Naive thymus-derived CD4-positive, alpha-beta T cell (primary cell): ENCODE results near the gene GGCT. TPM values are rescaled to one million over a fixed set of nuclear protein-coding genes. Genes with fewer than 3 reads are reported as not detected.

Experiments used
- ATAC-seq: fragments of 150-1000 bp; cut with Tn5 transposase; 2 replicates; pipeline ENCODE4 v1.10.0; 2021; ENCODE audit warnings: mild to moderate bottlenecking, moderate library complexity
- CTCF ChIA-PET: fragments of 350-600 bp; sonication (Branson Sonifier 250); formaldehyde crosslinking; loops from one replicate; lab custom pipeline; 2021; ENCODE audit warnings: antibody characterized with exemption; lab: Charles Lee
- POLR2A ChIA-PET: fragments of 350-600 bp; sonication (Branson Sonifier 250); formaldehyde crosslinking; loops from one replicate; lab custom pipeline; 2021; ENCODE audit warnings: antibody characterized with exemption, inconsistent platforms; lab: Charles Lee
- DNase-seq, 9 donors: peaks; one replicate each; pipeline versions ENCODE4 v3.0.0 to v3.0.0-alpha.2; 2020 to 2022; ENCODE audit warnings: mixed read lengths in 1 of 9
- H3K27ac ChIP-seq: one replicate; pipeline ENCODE4 v1.7.0; 2013; ENCODE audit warnings: mild to moderate bottlenecking, low read depth, low read length, moderate library complexity
- H3K27me3 ChIP-seq, 2 donors: one replicate each; pipeline ENCODE4 v1.7.0; 2013; ENCODE audit warnings: low read length in 2 of 2, mild to moderate bottlenecking in 2 of 2, moderate library complexity in 2 of 2; ENCODE audit not compliant: control insufficient read depth in 2 of 2, insufficient read depth in 2 of 2
- H3K36me3 ChIP-seq, 3 experiments: 1 replicate in 2 of 3; 2 replicates in 1 of 3; pipeline ENCODE4 v1.7.0; 2013; ENCODE audit warnings: low read length in 3 of 3, mild to moderate bottlenecking in 3 of 3, moderate library complexity in 1 of 3; ENCODE audit not compliant: insufficient read depth in 3 of 3, control insufficient read depth in 2 of 3
- H3K4me1 ChIP-seq, 2 donors: one replicate each; pipeline ENCODE4 v1.7.0; 2013; ENCODE audit warnings: low read length in 2 of 2, mild to moderate bottlenecking in 2 of 2, moderate library complexity in 1 of 2; ENCODE audit not compliant: control insufficient read depth in 2 of 2, insufficient read depth in 2 of 2
- H3K4me3 ChIP-seq: 2 replicates; pipeline ENCODE4 v1.7.0; 2013; ENCODE audit warnings: mild to moderate bottlenecking, low read length
- H3K9me3 ChIP-seq, 3 experiments: 1 replicate in 2 of 3; 2 replicates in 1 of 3; pipeline ENCODE4 v1.7.0; 2013; ENCODE audit warnings: low read length in 3 of 3; ENCODE audit not compliant: control insufficient read depth in 2 of 3
- H3K27ac Mint-ChIP-seq, 9 donors: one replicate each; pipeline ENCODE4 v1.8.0; 2020 to 2022; ENCODE audit warnings: mixed read lengths in 9 of 9, mild to moderate bottlenecking in 8 of 9, moderate library complexity in 5 of 9, inconsistent platforms in 2 of 9
- H3K27me3 Mint-ChIP-seq, 5 donors: one replicate each; pipeline ENCODE4 v1.8.0; 2021 to 2022; ENCODE audit warnings: mixed read lengths in 5 of 5, mild to moderate bottlenecking in 1 of 5
- H3K36me3 Mint-ChIP-seq, 5 donors: one replicate each; pipeline ENCODE4 v1.8.0; 2020 to 2022; ENCODE audit warnings: mixed read lengths in 5 of 5, mild to moderate bottlenecking in 3 of 5, inconsistent platforms in 1 of 5
- H3K4me1 Mint-ChIP-seq, 7 donors: one replicate each; pipeline ENCODE4 v1.8.0; 2020 to 2022; ENCODE audit warnings: mixed read lengths in 7 of 7, mild to moderate bottlenecking in 3 of 7, inconsistent platforms in 1 of 7
- H3K4me3 Mint-ChIP-seq, 10 donors: one replicate each; pipeline ENCODE4 v1.8.0; 2020 to 2022; ENCODE audit warnings: mild to moderate bottlenecking in 10 of 10, mixed read lengths in 10 of 10, moderate library complexity in 6 of 10, inconsistent platforms in 2 of 10
- H3K9me3 Mint-ChIP-seq, 11 donors: one replicate each; pipeline ENCODE4 v1.8.0; 2020 to 2022; ENCODE audit warnings: mixed read lengths in 11 of 11, mild to moderate bottlenecking in 4 of 11, inconsistent platforms in 1 of 11, moderate library complexity in 1 of 11
- intact Hi-C, 2 donors: fragments of 100-400 bp; cut with micrococcal nuclease; formaldehyde crosslinking; loops; one replicate each; pipeline ENCODE4 v1.15.1; 2023
- polyA plus RNA-seq, 2 donors: library from polyadenylated mRNA; unstranded; fragments of 300-500 nt; fragmentation: Illumina TruSeq; gene quantifications; one replicate each; pipeline ENCODE4 v1.2.3, GENCODE V29; 2021
- total RNA-seq, 6 experiments: library from RNA in 5 of 6; stranded (reverse) in 5 of 6; gene quantifications; 1 replicate in 5 of 6; 2 replicates in 1 of 6; pipeline ENCODE4 v1.2.3 and lab custom pipeline; 2021 to 2026

The GGCT gene
- total and polyA plus RNA-seq, 7 experiments from 2014 or later, result 9.5 to 39.2 (median 11.4) TPM

DNA sequence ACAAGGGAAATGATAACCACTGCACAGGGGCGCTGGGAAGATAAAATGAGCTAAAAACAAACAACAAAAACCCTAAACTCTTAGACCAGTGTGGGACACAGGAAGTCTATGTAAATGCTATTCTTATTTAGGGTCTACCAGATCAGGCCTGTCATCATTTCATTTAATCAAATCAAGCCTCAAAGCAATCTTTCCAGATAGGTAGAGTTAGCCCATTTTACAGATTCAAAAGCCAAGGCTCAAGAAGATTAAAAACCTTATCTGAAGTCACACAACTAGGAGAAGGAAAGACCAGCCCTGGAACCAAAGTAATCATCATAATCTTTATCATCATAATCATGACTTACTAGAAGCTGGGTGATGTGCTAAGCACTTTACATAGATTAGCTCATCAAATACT, 30.7 kb downstream of the GGCT start:
- H3K36me3 ChIP-seq, result peaks cover 0 to 3% (median 0%) of the 10 kb centered on the region in 3 experiments
- no peak overlapping the region for H3K27ac ChIP-seq
- no peaks in the 10 kb centered on the region for H3K27me3 ChIP-seq
- no peak overlapping the region for H3K4me3 Mint-ChIP-seq
- ATAC-seq (no peak), DNase-seq (no peak)
- no peak overlapping the region for H3K4me3 ChIP-seq
- peaks cover 21 to 23% of the 10 kb centered on the region in 2 donors for H3K4me1 ChIP-seq
- peaks cover 0 to 38% (median 7%) of the 10 kb centered on the region in 5 donors for H3K36me3 Mint-ChIP-seq
- no peaks in the 10 kb centered on the region for H3K27me3 Mint-ChIP-seq
- H3K9me3 ChIP-seq, result no peaks in the 10 kb centered on the region
- H3K4me1 Mint-ChIP-seq, result peaks cover 37 to 90% (median 81%) of the 10 kb centered on the region in 7 donors
- H3K9me3 Mint-ChIP-seq, result peaks cover 0 to 3% (median 0%) of the 10 kb centered on the region in 11 donors
- ChIA-PET CTCF (no interaction called here), POLR2A (no interaction called here)
- peak overlapping the region in 1 of 9 donors; percentile 6 for H3K27ac Mint-ChIP-seq
- intact Hi-C loops, result no loop called here

DNA sequence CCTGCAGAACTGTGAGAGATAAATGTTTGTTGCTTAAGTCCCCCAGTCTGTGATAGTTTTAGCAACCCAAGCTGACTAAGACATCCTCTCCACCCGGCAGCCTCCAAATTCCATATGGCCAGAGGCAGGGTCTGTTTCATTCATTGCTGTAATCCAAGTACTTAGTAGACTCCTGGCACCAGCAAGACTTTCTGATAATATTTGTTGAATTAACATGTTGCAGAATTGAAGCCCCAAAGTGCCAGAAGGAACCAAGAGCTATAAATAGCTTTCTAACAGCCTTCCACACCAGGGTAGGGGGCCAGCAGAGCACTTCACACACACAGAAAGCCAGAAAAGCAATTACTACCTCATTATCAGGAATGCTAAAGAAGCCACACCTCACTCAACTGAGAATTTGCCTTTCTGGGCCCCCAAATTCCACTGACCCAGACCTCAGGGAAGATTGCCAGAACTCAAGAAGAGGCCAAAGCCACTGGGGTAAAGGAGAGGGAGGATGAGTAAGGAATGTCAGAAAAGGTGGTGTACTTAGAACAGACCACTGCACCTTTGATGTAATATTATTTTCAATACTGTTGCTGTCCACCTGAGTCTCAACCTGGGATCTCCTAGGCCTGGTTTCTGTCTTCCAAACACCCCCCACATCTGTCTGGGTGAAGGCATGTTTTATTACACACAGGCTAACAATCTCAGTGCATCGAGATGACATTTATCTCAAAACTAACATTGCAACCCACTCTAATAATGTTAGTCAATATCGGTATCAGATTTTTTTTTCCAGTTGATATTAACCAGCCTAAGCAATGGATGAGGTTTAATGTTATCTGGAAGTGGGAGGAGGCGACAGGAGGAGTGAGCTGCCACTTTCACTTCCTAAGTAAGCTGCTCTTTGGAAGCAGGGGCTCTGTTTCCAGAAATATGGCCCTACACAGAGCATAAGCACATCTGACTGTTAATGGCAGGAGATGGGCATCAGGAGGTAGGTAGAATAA, 31.5 kb downstream of the GGCT start:
- Histone ChIP-seq H3K4me3 (no peak overlapping the region), H3K36me3 (no peaks in the 10 kb centered on the region), H3K27me3 (no peaks in the 10 kb centered on the region), H3K4me1 (peaks cover 22 to 25% of the 10 kb centered on the region in 2 donors), H3K9me3 (no peaks in the 10 kb centered on the region), H3K27ac (no peak overlapping the region)
- no peaks in the 10 kb centered on the region for H3K27me3 Mint-ChIP-seq
- peaks cover 43 to 95% (median 85%) of the 10 kb centered on the region in 7 donors for H3K4me1 Mint-ChIP-seq
- intact Hi-C loops, result no loop called here
- ChIA-PET POLR2A (no interaction called here), CTCF (no interaction called here)
- peaks cover 0 to 43% (median 7%) of the 10 kb centered on the region in 5 donors for H3K36me3 Mint-ChIP-seq
- H3K9me3 Mint-ChIP-seq, result peaks cover 0 to 3% (median 0%) of the 10 kb centered on the region in 11 donors
- ATAC-seq (no peak), DNase-seq (no peak)
- H3K27ac Mint-ChIP-seq, result peak overlapping the region in 2 of 9 donors; percentile 4 to 62
- H3K4me3 Mint-ChIP-seq, result peak overlapping the region in 1 of 10 donors; percentile 25

DNA sequence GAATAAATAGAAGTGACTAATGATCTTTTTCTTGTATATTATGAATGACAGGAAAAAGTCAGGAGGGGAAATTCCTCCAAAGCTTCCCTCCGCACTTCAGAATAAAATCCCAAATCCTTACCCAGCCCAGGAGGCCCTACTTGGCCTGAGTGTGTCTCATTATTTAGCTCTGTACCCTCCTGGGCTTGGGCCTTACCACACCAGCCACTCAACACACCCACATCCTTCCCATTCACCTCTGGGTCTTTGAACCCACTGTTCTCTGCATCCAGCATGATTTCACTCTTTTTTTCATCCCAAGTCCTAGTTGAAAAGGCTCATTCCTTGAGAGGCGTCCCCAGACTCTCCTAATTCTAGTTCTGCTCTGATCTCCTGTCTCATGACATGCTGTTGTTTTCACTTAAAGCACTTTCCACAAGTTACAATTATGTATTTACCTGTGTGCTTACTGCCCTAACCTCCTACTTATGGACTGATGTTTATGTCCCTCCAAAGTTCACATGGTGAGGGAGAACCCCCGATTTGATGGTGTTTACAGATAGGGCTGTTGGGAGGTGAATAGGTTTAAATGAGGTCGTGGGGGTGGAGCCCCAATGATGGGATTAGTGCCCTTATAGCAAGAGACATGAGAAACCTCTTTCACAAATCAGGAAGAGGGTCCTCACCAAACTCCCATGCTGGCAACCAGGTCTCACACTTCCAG, 32.4 kb downstream of the GGCT start:
- H3K4me1 ChIP-seq, result peaks cover 14 to 24% of the 10 kb centered on the region in 2 donors
- peaks cover 47 to 96% (median 88%) of the 10 kb centered on the region in 7 donors for H3K4me1 Mint-ChIP-seq
- H3K27ac Mint-ChIP-seq, result peak overlapping the region in 4 of 9 donors; percentile 4 to 62 (median 48)
- no peaks in the 10 kb centered on the region for H3K36me3 ChIP-seq
- intact Hi-C loops, result no loop called here
- no peaks in the 10 kb centered on the region for H3K27me3 Mint-ChIP-seq
- POLR2A ChIA-PET, result no interaction called here
- peaks cover 0 to 3% (median 0%) of the 10 kb centered on the region in 11 donors for H3K9me3 Mint-ChIP-seq
- H3K27me3 ChIP-seq, result no peaks in the 10 kb centered on the region
- CTCF ChIA-PET, result no interaction called here
- no peaks in the 10 kb centered on the region for H3K9me3 ChIP-seq
- no peak overlapping the region for H3K4me3 ChIP-seq
- H3K27ac ChIP-seq, result no peak overlapping the region
- peak overlapping the region in 5 of 10 donors; percentile 4 to 51 (median 32) for H3K4me3 Mint-ChIP-seq
- peaks cover 0 to 45% (median 7%) of the 10 kb centered on the region in 5 donors for H3K36me3 Mint-ChIP-seq
- no peak for ATAC-seq
- no peak for DNase-seq

DNA sequence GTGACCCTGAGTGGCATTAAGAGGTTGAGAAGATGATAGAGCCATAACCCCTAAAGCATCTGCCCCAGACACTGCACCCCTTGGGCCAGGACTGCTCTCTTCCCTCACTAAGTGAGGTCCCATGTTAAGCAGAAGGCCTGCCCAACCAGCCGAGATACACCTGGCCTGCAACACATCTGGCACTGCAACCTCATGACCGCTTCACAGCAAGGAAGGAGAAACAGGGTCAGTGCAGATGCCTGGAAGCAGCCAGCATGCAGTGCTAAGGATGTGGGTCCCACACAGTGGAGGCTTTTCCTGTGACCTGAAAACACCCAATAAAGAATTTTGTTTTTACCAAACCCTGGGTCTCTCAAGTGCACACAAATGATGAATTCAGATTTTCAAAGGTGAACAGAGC, 33.4 kb downstream of the GGCT start:
- H3K4me1 ChIP-seq, result peaks cover 4 to 22% of the 10 kb centered on the region in 2 donors
- peak overlapping the region in 5 of 9 donors; percentile 17 to 72 (median 57) for H3K27ac Mint-ChIP-seq
- intact Hi-C loops, result no loop called here
- ATAC-seq (no peak), DNase-seq (peak in 1 of 9 donors; percentile 15)
- peak overlapping the region in 3 of 10 donors; percentile 20 to 46 (median 33) for H3K4me3 Mint-ChIP-seq
- POLR2A ChIA-PET, result interaction anchor here (0.6 to 0.7 kb wide), 2 partner anchors 129 to 187 kb away, joined by 3 read pairs; partner anchors contain the start of gene ZNRF2
- no peaks in the 10 kb centered on the region for H3K27me3 ChIP-seq
- H3K36me3 ChIP-seq, result no peaks in the 10 kb centered on the region
- H3K9me3 Mint-ChIP-seq, result peaks cover 0 to 3% (median 0%) of the 10 kb centered on the region in 11 donors
- peaks cover 0 to 42% (median 7%) of the 10 kb centered on the region in 5 donors for H3K36me3 Mint-ChIP-seq
- H3K4me3 ChIP-seq, result no peak overlapping the region
- H3K4me1 Mint-ChIP-seq, result peaks cover 41 to 88% (median 81%) of the 10 kb centered on the region in 7 donors
- no peak overlapping the region for H3K27ac ChIP-seq
- no peaks in the 10 kb centered on the region for H3K9me3 ChIP-seq
- H3K27me3 Mint-ChIP-seq, result no peaks in the 10 kb centered on the region
- CTCF ChIA-PET, result no interaction called here

DNA sequence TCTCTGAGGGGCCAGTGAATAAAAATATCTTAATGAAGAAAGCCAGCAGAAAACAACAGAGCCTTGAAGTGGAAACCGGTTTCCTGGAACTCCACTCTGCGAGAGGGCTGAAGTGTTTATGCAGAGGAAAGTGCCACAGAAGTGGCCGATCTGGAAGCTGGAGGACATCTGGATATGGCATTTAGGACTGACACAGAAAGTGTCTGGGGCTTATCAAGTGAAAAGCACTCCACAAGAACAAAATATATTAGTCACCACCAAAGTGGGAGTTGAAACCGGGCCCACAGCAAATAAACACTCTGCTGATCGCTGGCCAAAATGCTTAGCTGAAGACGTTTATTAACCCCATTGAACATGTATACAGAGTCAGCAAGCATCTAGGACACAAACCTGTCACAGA, 33.9 kb downstream of the GGCT start:
- ATAC-seq (no peak), DNase-seq (peak in 1 of 9 donors; percentile 20)
- Mint-ChIP-seq H3K36me3 (peaks cover 0 to 42% (median 7%) of the 10 kb centered on the region in 5 donors), H3K4me1 (peaks cover 41 to 88% (median 81%) of the 10 kb centered on the region in 7 donors), H3K27ac (peak overlapping the region in 4 of 9 donors; percentile 17 to 72 (median 48)), H3K9me3 (peaks cover 0 to 3% (median 0%) of the 10 kb centered on the region in 11 donors), H3K4me3 (peak overlapping the region in 3 of 10 donors; percentile 20 to 46 (median 33)), H3K27me3 (no peaks in the 10 kb centered on the region)
- intact Hi-C loops, result no loop called here
- Histone ChIP-seq H3K4me3 (no peak overlapping the region), H3K27ac (no peak overlapping the region), H3K36me3 (no peaks in the 10 kb centered on the region), H3K9me3 (no peaks in the 10 kb centered on the region), H3K27me3 (no peaks in the 10 kb centered on the region), H3K4me1 (peaks cover 4 to 22% of the 10 kb centered on the region in 2 donors)
- ChIA-PET POLR2A (interaction anchor here (0.6 kb wide), 1 partner anchor 187 kb away, joined by 3 read pairs; the partner anchor contains the start of gene ZNRF2), CTCF (no interaction called here)

DNA sequence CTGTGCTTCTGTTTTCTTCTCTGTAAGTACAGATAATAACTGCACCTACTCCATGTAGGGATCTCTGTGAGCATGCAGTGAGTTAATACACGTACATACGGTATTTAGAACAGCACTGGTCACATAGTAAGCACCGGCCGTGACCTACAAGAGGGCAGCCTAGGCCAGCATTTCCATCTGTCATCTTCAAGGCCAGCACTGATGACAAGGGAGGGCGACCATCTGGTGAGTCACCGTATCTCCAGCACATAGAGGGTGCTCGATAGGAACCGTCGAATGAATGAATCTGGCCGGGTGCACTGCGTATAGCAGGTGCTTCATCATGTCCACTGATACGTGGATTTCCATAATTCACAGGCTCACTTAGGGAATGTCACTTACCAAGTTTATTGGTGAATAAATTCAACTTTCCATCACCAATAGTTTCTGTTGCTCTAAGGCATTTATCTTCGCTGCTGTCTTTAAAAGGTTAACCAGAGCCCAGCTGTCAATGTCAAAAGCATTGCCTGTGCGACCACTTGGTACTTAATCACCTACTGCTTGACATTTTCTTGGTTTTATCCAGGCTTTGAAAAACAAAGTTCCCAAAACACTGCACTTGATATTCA, 34.4 kb downstream of the GGCT start:
- no peak overlapping the region for H3K4me3 Mint-ChIP-seq
- CTCF ChIA-PET, result no interaction called here
- Histone ChIP-seq H3K27ac (no peak overlapping the region), H3K36me3 (no peaks in the 10 kb centered on the region), H3K27me3 (no peaks in the 10 kb centered on the region), H3K4me1 (peaks cover 4 to 22% of the 10 kb centered on the region in 2 donors), H3K4me3 (no peak overlapping the region), H3K9me3 (no peaks in the 10 kb centered on the region)
- peaks cover 0 to 42% (median 7%) of the 10 kb centered on the region in 5 donors for H3K36me3 Mint-ChIP-seq
- H3K27me3 Mint-ChIP-seq, result no peaks in the 10 kb centered on the region
- H3K4me1 Mint-ChIP-seq, result peaks cover 45 to 88% (median 76%) of the 10 kb centered on the region in 7 donors
- no peak for ATAC-seq
- peak overlapping the region in 1 of 9 donors; percentile 21 for H3K27ac Mint-ChIP-seq
- intact Hi-C loops, result no loop called here
- POLR2A ChIA-PET, result no interaction called here
- peak in 1 of 9 donors; percentile 16 for DNase-seq
- H3K9me3 Mint-ChIP-seq, result peaks cover 0 to 3% (median 0%) of the 10 kb centered on the region in 11 donors
